GM06990 (cell line): ENCODE results near the gene KRT10.

Source experiments
- DNase-seq: peaks from one replicate; pipeline ENCODE4 v3.0.0-alpha.2; 2011; ENCODE audit not compliant: insufficient read length; ENCODE audit errors: extremely low read depth
- H3K27me3 ChIP-seq: replicated peaks from 2 replicates; pipeline ENCODE4 v1.6.0; 2011; ENCODE audit warnings: low read length; ENCODE audit not compliant: control insufficient read depth, insufficient read depth
- H3K36me3 ChIP-seq: 2 replicates; pipeline ENCODE4 v1.5.1; 2011; ENCODE audit warnings: low read length; ENCODE audit not compliant: control insufficient read depth, insufficient read depth
- H3K4me3 ChIP-seq: replicated peaks from 2 replicates; pipeline ENCODE4 v1.5.1; 2011; ENCODE audit warnings: low read depth, mild to moderate bottlenecking, control low read depth, low read length
- CTCF ChIP-seq: IDR thresholded peaks from 2 replicates; pipeline ENCODE4 v1.5.1; 2011; ENCODE audit warnings: low read length, control low read depth, mild to moderate bottlenecking, inconsistent platforms; ENCODE audit not compliant: insufficient read depth, poor library complexity, severe bottlenecking

Gene KRT10

GRCh38 chr17:40822132-40822812, at the start of gene KRT10:
Gene KRT10, minus strand, starts transcription at chr17:40822614. Its CDS starts 29 bp downstream, at chr17:40822585.
- H3K36me3 ChIP-seq = no peaks in the 10 kb centered on the region
- no peak within 1 kb of the TSS for H3K4me3 ChIP-seq
- DNase-seq = no peak
- H3K27me3 ChIP-seq = no peaks in the 10 kb centered on the region
- no peak for TF ChIP-seq CTCF

GRCh38 chr17:40871316-40871715, 48.9 kb upstream of the KRT10 start:
- H3K36me3 ChIP-seq = no peaks in the 10 kb centered on the region
- DNase-seq = no peak
- no peak overlapping the region for H3K4me3 ChIP-seq
- H3K27me3 ChIP-seq = 0 out of 2 replicates have a peak, but pooled peaks cover 1% of the 10 kb centered on the region
- no peak for TF ChIP-seq CTCF

GRCh38 chr17:40870136-40870535, 47.7 kb upstream of the KRT10 start:
- Histone ChIP-seq H3K4me3 (no peak overlapping the region), H3K36me3 (no peaks in the 10 kb centered on the region), H3K27me3 (0 out of 2 replicates have a peak, but pooled peaks cover 1% of the 10 kb centered on the region)
- DNase-seq = no peak
- no peak for TF ChIP-seq CTCF

GRCh38 chr17:40866838-40867237, 44.4 kb upstream of the KRT10 start, which contains the start of gene KRT12:
Gene KRT12, minus strand, starts transcription at chr17:40867223. Its CDS starts 37 bp downstream, at chr17:40867186.
- Histone ChIP-seq H3K27me3 (peaks cover 1% of the 10 kb centered on the region; the same call in 1 of the 2 replicates), H3K4me3 (no peak within 1 kb of the TSS), H3K36me3 (no peaks in the 10 kb centered on the region)
- TF ChIP-seq CTCF = no peak
- DNase-seq = no peak

- no peak for DNase-seq
- H3K27me3 ChIP-seq = no peaks in the 10 kb centered on the region; the same call in 1 of the 2 replicates
- H3K4me3 ChIP-seq = no peak overlapping the region
- H3K36me3 ChIP-seq = no peaks in the 10 kb centered on the region
- no peak for TF ChIP-seq CTCF
These were observed 42.4 kb upstream of the KRT10 start for GRCh38 chr17:40864661-40865390.
